K562 (cell line): ENCODE data around the gene DAB2. TPM values are rescaled to one million over a fixed set of nuclear protein-coding genes. Genes with fewer than 3 reads are reported as not detected.

Experiments
- ATAC-seq: fragments of 200-7000 bp; cut with Tn5 transposase; 3 replicates; pipeline ENCODE4 v1.9.1; 2020; ENCODE audit warnings: moderate library complexity
- BruUV-seq: library from RNA; stranded (reverse); fragments of 400-500 nt; replicated peaks from 2 replicates; lab custom pipeline; 2021; lab: Mats Ljungman, UMichigan
- CTCF ChIA-PET: fragments of 300-600 bp; formaldehyde crosslinking; extraction: SDS; loops from one replicate; lab custom pipeline; 2021; ENCODE audit warnings: low intra/inter-chr PET ratio; lab: Yijun Ruan, JAX
- POLR2A ChIA-PET: fragments of 300-600, 350-650 bp; sonication (Branson Sonifier 250); formaldehyde crosslinking; extraction: SDS; loops from one replicate; lab custom pipeline; 2021; ENCODE audit warnings: antibody characterized with exemption, inconsistent platforms; lab: Yijun Ruan, JAX
- DNase-seq, 4 experiments: peaks; one replicate each; pipeline versions ENCODE4 v3.0.0 to v3.0.0-alpha.2; 2011 to 2018; ENCODE audit warnings: low spot score in 3 of 4, mixed read lengths in 3 of 4; ENCODE audit errors: extremely low read depth in 1 of 4
- FAIRE-seq: peaks from 2 replicates; lab custom pipeline; 2011; peaks lifted over from hg19 to GRCh38; lab: Jason Lieb, UNC
- H2AFZ ChIP-seq: 2 replicates; pipeline ENCODE4 v1.6.0; 2011; ENCODE audit warnings: low read depth, low read length, control low read depth, inconsistent platforms
- H3K27ac ChIP-seq: fragments of 200-600 bp; 3 replicates; pipeline ENCODE4 v1.8.0; 2011; ENCODE audit warnings: low read depth, mild to moderate bottlenecking, control low read depth, inconsistent platforms, low read length, moderate library complexity, mixed read lengths; ENCODE audit errors: extremely low read depth
- H3K27me3 ChIP-seq, 2 experiments: fragments of 300-600 bp in 1 of 2; 2 replicates in 1 of 2; 3 replicates in 1 of 2; pipeline versions ENCODE4 v1.6.0 to v1.8.0; 2011; ENCODE audit warnings: inconsistent platforms in 2 of 2, low read length in 2 of 2, mild to moderate bottlenecking in 1 of 2, mixed read lengths in 1 of 2, moderate library complexity in 1 of 2; ENCODE audit not compliant: control insufficient read depth in 2 of 2, insufficient read depth in 2 of 2
- H3K36me3 ChIP-seq: fragments of 300-600 bp; 3 replicates; pipeline ENCODE4 v1.8.0; 2011; ENCODE audit warnings: mild to moderate bottlenecking, low read length, inconsistent platforms; ENCODE audit not compliant: control insufficient read depth, insufficient read depth
- H3K4me1 ChIP-seq, 2 experiments: fragments of 200-600 bp in 1 of 2; replicated peaks in 1 of 2; 2 replicates in 1 of 2; 3 replicates in 1 of 2; pipeline versions ENCODE4 v1.5.1 to v1.8.0; 2011; ENCODE audit warnings: inconsistent platforms in 2 of 2, low read length in 2 of 2, mild to moderate bottlenecking in 1 of 2, mixed read lengths in 1 of 2, moderate library complexity in 1 of 2; ENCODE audit not compliant: control insufficient read depth in 2 of 2, insufficient read depth in 2 of 2
- H3K4me2 ChIP-seq: 2 replicates; pipeline ENCODE4 v1.6.1; 2011; ENCODE audit warnings: low read length, control low read depth, inconsistent platforms, mixed read lengths; ENCODE audit not compliant: insufficient read depth
- H3K4me3 ChIP-seq: fragments of 200-600 bp; sonication (generic), shearing (Covaris generic); 2 replicates; pipeline ENCODE4 v1.5.1; 2016; ENCODE audit warnings: control low read depth, inconsistent platforms
- H3K79me2 ChIP-seq: fragments of 200-600 bp; 3 replicates; pipeline ENCODE4 v1.8.0; 2011; ENCODE audit warnings: low read length, inconsistent platforms; ENCODE audit not compliant: control insufficient read depth, insufficient read depth
- H3K9ac ChIP-seq, 2 experiments: 2 replicates each; pipeline versions ENCODE4 v1.6.0 to v1.6.1; 2011; ENCODE audit warnings: low read depth in 2 of 2, low read length in 2 of 2, control low read depth in 1 of 2, inconsistent platforms in 1 of 2, mild to moderate bottlenecking in 1 of 2, mixed read lengths in 1 of 2; ENCODE audit not compliant: insufficient read depth in 1 of 2
- H3K9me1 ChIP-seq: one replicate; pipeline ENCODE4 v1.6.0; 2011; ENCODE audit warnings: inconsistent platforms, mild to moderate bottlenecking, low read length, moderate library complexity; ENCODE audit not compliant: control insufficient read depth, insufficient read depth
- H3K9me3 ChIP-seq: replicated peaks from 2 replicates; pipeline ENCODE4 v1.5.1; 2011; ENCODE audit warnings: low read depth, low read length, inconsistent platforms; ENCODE audit not compliant: control insufficient read depth, insufficient read depth
- H4K20me1 ChIP-seq: replicated peaks from 2 replicates; pipeline ENCODE4 v1.6.1; 2011; ENCODE audit warnings: low read length, inconsistent platforms, mixed read lengths; ENCODE audit not compliant: control insufficient read depth, insufficient read depth
- BHLHE40 ChIP-seq: IDR thresholded peaks from 2 replicates; pipeline ENCODE4 v1.6.1; 2011; ENCODE audit warnings: low read length, improper control_type of control experiment
- ESRRA ChIP-seq: fragments of 450-650 bp; IDR thresholded peaks from 2 replicates; pipeline ENCODE4 v1.6.1; 2014; ENCODE audit warnings: low read depth, mild to moderate bottlenecking, moderate library complexity, borderline replicate concordance
- KAT2B ChIP-seq: IDR thresholded peaks from one replicate; pipeline ENCODE4 v1.6.1; 2012; ENCODE audit warnings: low read depth, mild to moderate bottlenecking, control low read depth, inconsistent platforms, low read length, moderate library complexity
- KLF16 ChIP-seq: IDR thresholded peaks from 2 replicates; pipeline ENCODE4 v1.6.1; 2016; ENCODE audit warnings: antibody characterized with exemption
- RUNX1 ChIP-seq: sonication (generic); IDR thresholded peaks from 2 replicates; pipeline ENCODE4 v1.6.1; 2016; ENCODE audit warnings: antibody characterized with exemption, low read depth
- SIX5 ChIP-seq, 2 experiments: IDR thresholded peaks; 2 replicates each; pipeline ENCODE4 v1.6.1; 2011; ENCODE audit warnings: low read length in 2 of 2, borderline replicate concordance in 1 of 2, low read depth in 1 of 2, mild to moderate bottlenecking in 1 of 2, moderate library complexity in 1 of 2; ENCODE audit not compliant: insufficient read depth in 1 of 2
- SMAD3 ChIP-seq: fragments of 450-650 bp; formaldehyde crosslinking; conservative IDR thresholded peaks from 2 replicates; pipeline ENCODE4 v1.4.0; 2020; ENCODE audit warnings: mild to moderate bottlenecking
- SREBF1 ChIP-seq: fragments of 150-350 bp; IDR thresholded peaks from 2 replicates; pipeline ENCODE4 v1.6.1; 2014; ENCODE audit warnings: antibody characterized with exemption, low read depth, low read length, borderline replicate concordance
- TBL1XR1 ChIP-seq, 2 experiments: IDR thresholded peaks; 2 replicates each; pipeline ENCODE4 v1.6.1; 2012; ENCODE audit warnings: improper control_type of control experiment in 2 of 2, low read length in 2 of 2, mild to moderate bottlenecking in 1 of 2
- ZNF174 ChIP-seq: fragments of 250-450 bp; sonication (Bioruptor Pico); IDR thresholded peaks from 2 replicates; pipeline ENCODE4 v1.4.0; 2020; ENCODE audit warnings: mild to moderate bottlenecking
- ZNF224 ChIP-seq: sonication (generic); formaldehyde crosslinking; IDR thresholded peaks from 2 replicates; pipeline ENCODE4 v1.8.0; 2022; ENCODE audit warnings: mild to moderate bottlenecking, missing genetic modification reagents
- ZNF280B ChIP-seq: fragments of 250-450 bp; sonication (Bioruptor Pico); IDR thresholded peaks from 2 replicates; pipeline ENCODE4 v1.5.1; 2021; ENCODE audit warnings: mild to moderate bottlenecking
- ZNF398 ChIP-seq: fragments of 250-450 bp; sonication (Bioruptor Pico); IDR thresholded peaks from 2 replicates; pipeline ENCODE4 v1.8.0; 2021; ENCODE audit warnings: moderate library complexity, mild to moderate bottlenecking, inconsistent platforms
- ZNF561 ChIP-seq: fragments of 450-650 bp; formaldehyde crosslinking; conservative IDR thresholded peaks from 2 replicates; pipeline ENCODE4 v1.4.0; 2020; ENCODE audit warnings: mild to moderate bottlenecking, moderate library complexity
- ZNF589 ChIP-seq: fragments of 200-800 bp; sonication (Bioruptor generic); IDR thresholded peaks from 2 replicates; pipeline ENCODE4 v1.6.1; 2016; ENCODE audit warnings: low read depth, missing genetic modification characterization, missing compliant biosample characterization
- ZNF79 ChIP-seq: fragments of 250-450 bp; sonication (Bioruptor Pico); IDR thresholded peaks from 2 replicates; pipeline ENCODE4 v1.4.0; 2020; ENCODE audit warnings: low read depth, mild to moderate bottlenecking, moderate library complexity
- WGBS: fragments of 100-300 bp; shearing (Covaris generic); methylation state at CpG from one replicate; pipeline ENCODE4 v1.1.6; 2016; ENCODE audit warnings: low coverage, mixed read lengths; ENCODE audit not compliant: insufficient coverage; ENCODE audit errors: missing lambda C conversion rate; 5-methylcytosine and 5-hydroxymethylcytosine counted together
- in situ Hi-C: fragments of 300-500 bp; cut with MboI; formaldehyde crosslinking; loops from 4 replicates; pipeline ENCODE4 v1.15.0; 2018; ENCODE audit warnings: inconsistent platforms, mixed read lengths
- intact Hi-C: fragments of 100-400 bp; cut with micrococcal nuclease; formaldehyde crosslinking; loops from 2 replicates; pipeline ENCODE4 v1.14.2; 2022
- polyA plus RNA-seq, 8 experiments: library from polyadenylated mRNA; depleted of rRNA in 4 of 8; stranded (reverse) in 5 of 8; unstranded in 3 of 8; fragments of >200 nt; fragmentation: Nextera tagmentation in 2 of 8; fragmentation: Illumina TruSeq in 1 of 8; extraction: Ambion mirVana in 2 of 8; extraction: Trizol in 1 of 8; gene quantifications; 2 replicates each; pipeline versions ENCODE4 v1.2.1 to v1.2.3, GENCODE V29; 2011 to 2014; ENCODE audit warnings: inconsistent platforms in 1 of 8, missing spikeins in 1 of 8
- total RNA-seq, 7 experiments: library from RNA; depleted of rRNA in 6 of 7; stranded (reverse); fragments of >200 nt in 6 of 7; fragmentation: Illumina TruSeq in 2 of 7; extraction: Trizol in 2 of 7; gene quantifications; 2 replicates each; pipeline versions ENCODE4 v1.2.1 to v1.2.3, GENCODE V29; 2011 to 2021; ENCODE audit warnings: low replicate concordance in 1 of 7

DAB2 gene
- total and polyA plus RNA-seq, 9 of the 15 experiments (the other 6 are each of a cell fraction or from before 2014, with no cell fraction given): 6.6 to 29.9 (median 24.1) TPM

GRCh38 chr5:39442991-39443390, 18.2 kb upstream of the DAB2 start:
- H3K79me2 ChIP-seq: no peaks in the 10 kb centered on the region
- TF ChIP-seq RUNX1: no peak
- TF ChIP-seq TBL1XR1 (IDR thresholded peaks at IDR 0.05; ENCODE audit: low read length in 2 of 2): no peak
- no peak for TF ChIP-seq ZNF224
- TF ChIP-seq BHLHE40: no peak
- no peak for TF ChIP-seq KLF16
- TF ChIP-seq ZNF280B: no peak
- no peak for TF ChIP-seq SMAD3 (CRISPR knock-in tag)
- TF ChIP-seq ZNF589: no peak
- no peak for TF ChIP-seq ZNF561 (CRISPR knock-in tag)
- no peak for TF ChIP-seq KAT2B
- no peak for TF ChIP-seq ZNF174
- TF ChIP-seq ZNF398: no peak
- no peak for TF ChIP-seq ESRRA
- TF ChIP-seq ZNF79 (CRISPR knock-in tag): no peak
- no peak for TF ChIP-seq SREBF1
- TF ChIP-seq SIX5 (IDR thresholded peaks at IDR 0.05; ENCODE audit: borderline replicate concordance in 1 of 2, insufficient read depth in 1 of 2, low read depth in 1 of 2, low read length in 2 of 2): no peak
- TF ChIP-seq, all 486 proteins: peak for 0
- H3K27me3 ChIP-seq: no peaks in the 10 kb centered on the region
- FAIRE-seq: no peak
- no TSS peak for BruUV-seq
- no peak for DNase-seq
- intact Hi-C loops (no loop called here), in situ Hi-C loops (no loop called here)
- no peak overlapping the region for H3K4me2 ChIP-seq
- H2AFZ ChIP-seq: no peak overlapping the region
- no peaks in the 10 kb centered on the region for H3K9me1 ChIP-seq
- ChIA-PET CTCF (no interaction called here), POLR2A (no interaction called here)
- 4% methylated on average over 3 of the region's 3 CpGs for whole genome bisulfite sequencing
- no peaks in the 10 kb centered on the region for H3K9me3 ChIP-seq
- no peaks in the 10 kb centered on the region for H4K20me1 ChIP-seq
- no peak overlapping the region for H3K9ac ChIP-seq
- no peak overlapping the region for H3K27ac ChIP-seq
- no peaks in the 10 kb centered on the region for H3K36me3 ChIP-seq
- no peak for ATAC-seq
- no peak overlapping the region for H3K4me3 ChIP-seq
- no peaks in the 10 kb centered on the region for H3K4me1 ChIP-seq
